Loucy (cell line): ENCODE results near the gene DSCAML1.

Source experiments
- CTCF ChIP-seq: fragments of 200-600 bp; sonication (generic); conservative IDR thresholded peaks from 2 replicates; pipeline ENCODE4 v1.5.1; 2014; ENCODE audit warnings: mild to moderate bottlenecking, antibody characterized with exemption, low read length
- EZH2phosphoT487 ChIP-seq: fragments of 200-600 bp; IDR thresholded peaks from 2 replicates; pipeline ENCODE4 v1.6.1; 2018; ENCODE audit warnings: antibody characterized with exemption, mild to moderate bottlenecking, moderate library complexity, borderline replicate concordance

DNA sequence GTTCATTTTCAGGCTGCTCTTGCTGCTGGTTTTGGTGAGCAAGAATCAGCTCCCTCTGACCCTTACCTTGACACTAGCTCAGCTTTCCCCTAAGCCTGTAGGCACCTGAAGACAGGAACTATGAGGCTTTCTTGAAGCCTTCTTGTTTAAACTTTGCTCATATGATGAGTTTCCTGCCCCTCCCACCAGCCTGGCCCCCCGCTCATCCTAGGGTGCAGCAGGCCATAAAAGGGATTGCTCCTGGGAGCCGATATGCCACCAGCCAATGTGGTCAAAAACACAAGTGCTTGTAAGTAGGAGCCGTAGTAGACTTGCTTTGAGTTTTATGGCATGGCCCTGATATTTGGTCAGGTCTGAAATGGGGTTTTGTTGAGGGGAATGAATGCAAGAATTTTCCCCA lies 164.7 kb downstream of the DSCAML1 start:
- no peak for TF ChIP-seq EZH2phosphoT487
- no peak for TF ChIP-seq CTCF
